ENCODE results near the gene TES. TPM values are rescaled to one million over a fixed set of nuclear protein-coding genes. Genes with fewer than 3 reads are reported as not detected.

Gene TES
- total RNA-seq, 1 donor, result 163 TPM

DNA sequence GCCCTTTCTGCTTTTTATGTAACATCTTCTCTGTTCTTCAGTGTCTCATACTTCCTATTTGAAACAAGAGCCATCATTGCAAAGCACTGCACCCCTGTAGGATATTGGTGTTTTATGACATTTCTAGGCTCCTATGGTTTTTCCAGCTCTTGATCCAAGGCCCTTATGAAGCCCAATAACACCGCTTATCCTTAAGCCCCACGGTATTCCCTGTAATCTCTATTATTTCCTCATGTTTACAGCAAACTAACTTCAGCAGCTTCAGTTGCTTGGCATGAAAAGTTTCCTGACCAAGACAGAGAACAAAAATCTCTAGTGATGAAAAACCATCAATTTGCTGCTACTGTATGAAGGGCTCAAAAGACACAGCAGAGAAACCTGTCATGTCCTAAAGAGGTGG is 34.1 kb upstream of the TES start:
- no peaks in the 10 kb centered on the region for H3K27me3 ChIP-seq (ENCODE audit: insufficient read depth, low read length)
- no peaks in the 10 kb centered on the region for H3K9me3 ChIP-seq (ENCODE audit: low read depth, low read length)
- H3K4me3 ChIP-seq (ENCODE audit: low read length), result no peak overlapping the region
- no peaks in the 10 kb centered on the region for H3K4me1 ChIP-seq (ENCODE audit: insufficient read depth, low read length)

- Histone ChIP-seq H3K27me3 (ENCODE audit: insufficient read depth, low read length) (no peaks in the 10 kb centered on the region), H3K4me1 (ENCODE audit: insufficient read depth, low read length) (no peaks in the 10 kb centered on the region), H3K4me3 (ENCODE audit: low read length) (no peak overlapping the region), H3K9me3 (ENCODE audit: low read depth, low read length) (no peaks in the 10 kb centered on the region)
These were observed 33.3 kb upstream of the TES start for GRCh38 chr7:116177009-116177408.

DNA sequence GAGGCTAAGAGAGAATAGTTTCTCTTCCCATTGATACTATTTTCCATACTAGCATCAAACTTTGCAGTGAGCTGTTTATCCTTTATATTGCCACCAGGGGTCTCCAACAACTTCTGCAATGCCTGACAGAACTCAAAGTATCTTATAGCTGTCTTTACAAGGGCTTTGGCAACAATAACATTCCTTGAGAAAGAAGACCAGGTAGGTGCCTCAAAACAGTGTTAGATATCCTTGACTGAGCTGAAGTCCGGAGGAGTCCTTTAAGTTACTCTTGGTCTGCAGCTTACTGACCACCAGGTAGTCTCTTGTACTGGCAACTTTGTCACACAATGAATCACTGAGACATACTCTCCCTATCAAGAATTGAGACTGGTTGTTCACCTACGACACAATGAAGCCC is 30.0 kb upstream of the TES start:
- Histone ChIP-seq H3K9me3 (ENCODE audit: low read depth, low read length) (no peaks in the 10 kb centered on the region), H3K4me1 (ENCODE audit: insufficient read depth, low read length) (no peaks in the 10 kb centered on the region), H3K4me3 (ENCODE audit: low read length) (no peak overlapping the region), H3K27me3 (ENCODE audit: insufficient read depth, low read length) (no peaks in the 10 kb centered on the region)

DNA sequence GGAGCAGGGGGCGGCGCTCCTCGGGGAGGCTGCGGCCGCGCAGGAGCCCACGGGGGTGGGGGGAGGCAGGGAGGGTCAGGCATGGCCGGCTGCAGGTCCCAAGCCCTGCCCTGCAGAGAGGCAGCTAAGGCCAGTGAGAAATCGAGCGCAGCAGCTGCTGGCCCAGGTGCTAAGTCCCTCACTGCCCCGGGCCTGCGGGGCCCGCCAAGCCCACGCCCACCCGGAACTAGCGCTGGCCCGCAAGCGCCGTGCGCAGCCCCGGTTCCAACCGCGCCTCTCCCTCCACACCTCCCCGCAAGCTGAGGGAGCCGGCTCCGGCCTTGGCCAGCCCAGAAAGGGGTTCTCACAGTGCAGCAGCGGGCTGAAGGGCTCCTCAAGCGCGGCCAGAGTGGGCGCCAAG is 28.3 kb upstream of the TES start:
- Histone ChIP-seq H3K4me1 (ENCODE audit: insufficient read depth, low read length) (no peaks in the 10 kb centered on the region), H3K9me3 (ENCODE audit: low read depth, low read length) (no peaks in the 10 kb centered on the region), H3K4me3 (ENCODE audit: low read length) (no peak overlapping the region)

GRCh38 chr7:116185450-116185849 is 24.9 kb upstream of the TES start:
- no peaks in the 10 kb centered on the region for H3K27me3 ChIP-seq (ENCODE audit: insufficient read depth, low read length)
- H3K4me3 ChIP-seq (ENCODE audit: low read length), result no peak overlapping the region
- H3K9me3 ChIP-seq (ENCODE audit: low read depth, low read length), result no peaks in the 10 kb centered on the region
- no peaks in the 10 kb centered on the region for H3K4me1 ChIP-seq (ENCODE audit: insufficient read depth, low read length)

More for the DNA sequence above, 28.3 kb upstream of the TES start:
- no peaks in the 10 kb centered on the region for H3K27me3 ChIP-seq (ENCODE audit: insufficient read depth, low read length)

GRCh38 chr7:116185956-116186355 is 24.4 kb upstream of the TES start:
- H3K27me3 ChIP-seq (ENCODE audit: insufficient read depth, low read length), result no peaks in the 10 kb centered on the region
- H3K4me1 ChIP-seq (ENCODE audit: insufficient read depth, low read length), result no peaks in the 10 kb centered on the region
- no peak overlapping the region for H3K4me3 ChIP-seq (ENCODE audit: low read length)
- no peaks in the 10 kb centered on the region for H3K9me3 ChIP-seq (ENCODE audit: low read depth, low read length)

- Histone ChIP-seq H3K4me1 (ENCODE audit: insufficient read depth, low read length) (no peaks in the 10 kb centered on the region), H3K27me3 (ENCODE audit: insufficient read depth, low read length) (no peaks in the 10 kb centered on the region), H3K9me3 (ENCODE audit: low read depth, low read length) (no peaks in the 10 kb centered on the region), H3K4me3 (ENCODE audit: low read length) (no peak overlapping the region)
These were observed 22.9 kb upstream of the TES start for GRCh38 chr7:116187400-116187799.

- no peaks in the 10 kb centered on the region for H3K27me3 ChIP-seq (ENCODE audit: insufficient read depth, low read length)
- no peak overlapping the region for H3K4me3 ChIP-seq (ENCODE audit: low read length)
- no peaks in the 10 kb centered on the region for H3K9me3 ChIP-seq (ENCODE audit: low read depth, low read length)
- no peaks in the 10 kb centered on the region for H3K4me1 ChIP-seq (ENCODE audit: insufficient read depth, low read length)
These were observed 16.8 kb upstream of the TES start for GRCh38 chr7:116193329-116194087.

- Histone ChIP-seq H3K27me3 (ENCODE audit: insufficient read depth, low read length) (no peaks in the 10 kb centered on the region), H3K9me3 (ENCODE audit: low read depth, low read length) (no peaks in the 10 kb centered on the region), H3K4me1 (ENCODE audit: insufficient read depth, low read length) (no peaks in the 10 kb centered on the region), H3K4me3 (ENCODE audit: low read length) (no peak overlapping the region)
These were observed 16.2 kb upstream of the TES start for GRCh38 chr7:116194115-116194514.

GRCh38 chr7:116195451-116195850 is 14.9 kb upstream of the TES start:
- H3K4me3 ChIP-seq (ENCODE audit: low read length), result no peak overlapping the region
- no peaks in the 10 kb centered on the region for H3K4me1 ChIP-seq (ENCODE audit: insufficient read depth, low read length)
- H3K27me3 ChIP-seq (ENCODE audit: insufficient read depth, low read length), result no peaks in the 10 kb centered on the region
- H3K9me3 ChIP-seq (ENCODE audit: low read depth, low read length), result no peaks in the 10 kb centered on the region

- H3K4me3 ChIP-seq (ENCODE audit: low read length), result no peak overlapping the region
- no peaks in the 10 kb centered on the region for H3K4me1 ChIP-seq (ENCODE audit: insufficient read depth, low read length)
- H3K27me3 ChIP-seq (ENCODE audit: insufficient read depth, low read length), result no peaks in the 10 kb centered on the region
- H3K9me3 ChIP-seq (ENCODE audit: low read depth, low read length), result no peaks in the 10 kb centered on the region
These were observed 13.4 kb upstream of the TES start for GRCh38 chr7:116196947-116197346.

GRCh38 chr7:116197360-116197759 is 13.0 kb upstream of the TES start:
- Histone ChIP-seq H3K9me3 (ENCODE audit: low read depth, low read length) (no peaks in the 10 kb centered on the region), H3K4me1 (ENCODE audit: insufficient read depth, low read length) (no peaks in the 10 kb centered on the region), H3K4me3 (ENCODE audit: low read length) (no peak overlapping the region), H3K27me3 (ENCODE audit: insufficient read depth, low read length) (no peaks in the 10 kb centered on the region)

DNA sequence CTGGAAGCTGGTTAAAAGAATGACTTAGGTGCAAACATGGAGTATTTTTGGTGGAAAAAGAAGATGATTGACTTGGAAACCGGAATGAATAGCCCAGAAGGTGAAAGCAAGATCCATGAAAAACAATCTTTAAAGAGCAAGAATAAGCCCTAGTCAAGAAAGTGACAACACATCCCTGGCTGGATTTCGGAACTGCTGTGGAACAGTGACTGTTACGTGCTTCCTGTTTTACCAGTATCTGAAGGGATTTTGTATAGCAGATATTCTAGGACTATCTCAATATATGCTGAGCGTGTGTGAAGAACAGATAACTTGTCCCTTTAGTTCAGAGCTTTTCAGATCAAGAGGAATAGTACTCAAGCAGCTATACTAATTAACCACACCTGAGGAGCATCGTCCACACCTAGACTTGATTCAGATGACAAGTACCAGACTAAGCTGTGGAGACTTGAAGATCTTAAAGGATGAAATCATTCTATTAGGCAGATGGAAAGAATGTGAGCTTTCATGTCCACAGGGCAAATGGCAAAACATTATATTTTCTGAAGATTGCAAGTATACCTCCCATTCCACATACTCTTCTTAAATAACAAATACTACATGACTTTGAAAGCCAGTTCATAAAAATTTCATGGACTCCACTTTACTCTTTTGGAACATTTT is 11.5 kb upstream of the TES start:
- no peak overlapping the region for H3K4me3 ChIP-seq (ENCODE audit: low read length)
- H3K9me3 ChIP-seq (ENCODE audit: low read depth, low read length), result no peaks in the 10 kb centered on the region
- no peaks in the 10 kb centered on the region for H3K27me3 ChIP-seq (ENCODE audit: insufficient read depth, low read length)
- no peaks in the 10 kb centered on the region for H3K4me1 ChIP-seq (ENCODE audit: insufficient read depth, low read length)

DNA sequence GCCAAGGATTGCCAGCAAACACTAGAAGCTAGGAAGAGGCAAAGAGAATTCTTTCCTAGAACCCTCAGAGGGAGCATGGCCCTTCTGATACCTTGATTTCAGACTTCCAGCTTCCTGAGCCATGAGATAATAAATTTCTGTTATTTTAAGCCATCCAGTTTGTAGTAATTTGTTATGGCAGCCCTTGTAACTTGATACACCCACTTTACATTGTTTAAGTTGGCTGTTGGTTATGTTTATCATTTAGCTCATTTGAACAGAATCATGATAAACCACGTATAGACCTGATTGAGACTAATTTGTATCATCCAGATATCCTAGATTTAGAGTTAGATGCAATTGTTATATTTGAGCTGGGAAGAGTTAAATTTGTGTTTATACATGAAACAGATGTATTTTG is 9.4 kb upstream of the TES start:
- no peaks in the 10 kb centered on the region for H3K4me1 ChIP-seq (ENCODE audit: insufficient read depth, low read length)

GRCh38 chr7:116206141-116206540 is 4.2 kb upstream of the TES start:
- Histone ChIP-seq H3K4me3 (ENCODE audit: low read length) (no peak overlapping the region), H3K9me3 (ENCODE audit: low read depth, low read length) (no peaks in the 10 kb centered on the region), H3K27me3 (ENCODE audit: insufficient read depth, low read length) (no peaks in the 10 kb centered on the region), H3K4me1 (ENCODE audit: insufficient read depth, low read length) (peaks cover 9% of the 10 kb centered on the region)

More for the DNA sequence above, 9.4 kb upstream of the TES start:
- Histone ChIP-seq H3K9me3 (ENCODE audit: low read depth, low read length) (no peaks in the 10 kb centered on the region), H3K4me3 (ENCODE audit: low read length) (no peak overlapping the region), H3K27me3 (ENCODE audit: insufficient read depth, low read length) (no peaks in the 10 kb centered on the region)

- Histone ChIP-seq H3K4me1 (ENCODE audit: insufficient read depth, low read length) (peaks cover 29% of the 10 kb centered on the region), H3K4me3 (ENCODE audit: low read length) (no peak overlapping the region), H3K9me3 (ENCODE audit: low read depth, low read length) (no peaks in the 10 kb centered on the region), H3K27me3 (ENCODE audit: insufficient read depth, low read length) (no peaks in the 10 kb centered on the region)
These were observed 1.4 kb upstream of the TES start for GRCh38 chr7:116208919-116209318.

All from mononuclear cell (primary cell).